ENCODE data around the gene PRPF38A. TPM values are rescaled to one million over a fixed set of nuclear protein-coding genes. Genes with fewer than 3 reads are reported as not detected.

The PRPF38A gene
- total RNA-seq, 1 experiment from 2014 or later = 89.9 TPM

- no CpG with 5 or more reads among the region's 1 CpG for WGBS (ENCODE audit: extremely low coverage, insufficient read length, low lambda C conversion rate)
- Mint-ChIP-seq H3K27ac (no peak overlapping the region), H3K4me3 (no peak overlapping the region), H3K27me3 (ENCODE audit: low read depth) (no peaks in the 10 kb centered on the region; the same call in 1 of the 2 replicates), H3K36me3 (ENCODE audit: insufficient read depth in 1 of 3, low read depth in 3 of 3) (peaks cover 11 to 69% (median 46%) of the 10 kb centered on the region in 3 experiments; a peak in 6 of 7 replicates), H3K4me1 (peaks cover under 1 to 1% of the 10 kb centered on the region in 2 experiments; a peak in 2 of 4 replicates), H3K9me3 (no peaks in the 10 kb centered on the region)
- H3K4me2 ChIP-seq (ENCODE audit: insufficient read depth, insufficient read length, low read length) = no peak overlapping the region
- no peaks in the 10 kb centered on the region for H3K79me1 ChIP-seq (ENCODE audit: insufficient read depth, low read depth, low read length, poor library complexity, severe bottlenecking)
- no peaks in the 10 kb centered on the region for H4K20me1 ChIP-seq (ENCODE audit: control insufficient read depth, insufficient read depth, insufficient read length)
- no peak overlapping the region for H3K4ac ChIP-seq (ENCODE audit: low read depth, low read length)
- H2BK120ac ChIP-seq (ENCODE audit: low read depth, low read length, poor library complexity, severe bottlenecking) = no peak overlapping the region
- no peak overlapping the region for H2BK12ac ChIP-seq (ENCODE audit: insufficient read length, low read depth, low read length)
- no peak overlapping the region for H3K23ac ChIP-seq (ENCODE audit: insufficient read length, low read depth, low read length)
- H3K9ac ChIP-seq (ENCODE audit: extremely low read depth, insufficient read length, low read length) = no peak overlapping the region
- no peak overlapping the region for H3K27ac ChIP-seq (ENCODE audit: insufficient read length, low read depth, low read length)
- no peaks in the 10 kb centered on the region for H3K4me1 ChIP-seq (ENCODE audit: insufficient read depth, low read length)
- no peak overlapping the region for H3K14ac ChIP-seq (ENCODE audit: insufficient read depth, low read length)
- H2AFZ ChIP-seq (ENCODE audit: low read length) = no peak overlapping the region
- H3T11ph ChIP-seq (ENCODE audit: low read length) = no peak overlapping the region
- H4K8ac ChIP-seq (replicated peaks; ENCODE audit: insufficient read length, low read depth, low read length) = no peak overlapping the region
- no peak for DNase-seq
- H2BK15ac ChIP-seq (ENCODE audit: low read depth, low read length) = no peak overlapping the region
- H3K23me2 ChIP-seq (ENCODE audit: insufficient read length, low read depth, low read length, poor library complexity, severe bottlenecking) = no peaks in the 10 kb centered on the region
- no peak overlapping the region for H4K5ac ChIP-seq (ENCODE audit: insufficient read length, low read depth, low read length)
- H4K91ac ChIP-seq (ENCODE audit: insufficient read length, low read depth, low read length) = no peak overlapping the region
- H3K79me2 ChIP-seq (ENCODE audit: insufficient read depth, low read length) = no peaks in the 10 kb centered on the region
- H2BK5ac ChIP-seq (ENCODE audit: insufficient read length, low read length) = no peak overlapping the region
- H2AK5ac ChIP-seq (ENCODE audit: insufficient read length, low read length) = no peak overlapping the region
- H3K27me3 ChIP-seq (ENCODE audit: insufficient read depth, low read length) = no peaks in the 10 kb centered on the region
- H2BK20ac ChIP-seq (ENCODE audit: low read depth, low read length, poor library complexity, severe bottlenecking) = no peak overlapping the region
- H3K56ac ChIP-seq (ENCODE audit: insufficient read length, low read depth, low read length) = no peak overlapping the region
- H3K9me3 ChIP-seq (ENCODE audit: control insufficient read depth, low read depth, low read length) = no peaks in the 10 kb centered on the region
- no peak overlapping the region for H3K18ac ChIP-seq (ENCODE audit: insufficient read length, low read depth, low read length)
- no peak for TF ChIP-seq CTCF (conservative IDR thresholded peaks at IDR 0.05)
Observed at GRCh38 chr1:52420713-52421112, 16.3 kb downstream of the PRPF38A start.
